OCI-M2 (cell line): ENCODE measurements around the gene FTL.
A peak's percentile ranks its signal among the peaks of the same experiment; 100 is the strongest.

Experiments used
- DNase-seq: peaks from one replicate; lab custom pipeline; 2025; ENCODE audit not compliant: unreplicated experiment; lab: John Stamatoyannopoulos, UW

Gene FTL

DNA sequence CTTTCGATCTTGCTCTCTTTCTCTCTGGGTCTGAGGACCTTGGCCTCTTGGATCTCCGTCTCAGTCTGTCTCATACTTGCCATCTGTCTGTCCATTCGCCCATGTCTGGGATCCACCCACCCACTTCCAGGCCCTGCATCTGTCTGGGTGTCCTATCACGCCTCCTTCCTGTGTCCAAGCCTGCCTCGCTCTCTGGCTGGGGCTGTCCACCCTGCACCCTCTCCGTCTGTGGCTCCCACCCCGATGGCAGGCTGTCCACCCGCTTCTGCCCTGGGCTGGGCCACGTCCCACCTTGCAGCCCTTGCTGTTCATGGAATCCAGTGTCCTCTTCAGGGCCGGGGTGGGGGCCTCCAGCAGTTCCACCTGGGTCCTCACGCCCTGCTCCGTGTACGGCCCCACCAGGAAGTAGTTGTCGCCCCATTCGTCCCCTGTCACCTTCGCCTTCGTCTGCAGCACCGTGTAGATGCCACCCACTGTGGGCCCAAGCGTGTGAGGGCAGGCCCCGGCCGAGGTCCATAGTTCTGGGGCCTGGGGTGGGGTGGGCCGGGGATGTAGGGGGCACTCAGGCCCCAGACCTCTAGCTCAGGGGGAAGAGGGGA lies 26.0 kb downstream of the FTL start:
- DNase-seq = no peak

DNA sequence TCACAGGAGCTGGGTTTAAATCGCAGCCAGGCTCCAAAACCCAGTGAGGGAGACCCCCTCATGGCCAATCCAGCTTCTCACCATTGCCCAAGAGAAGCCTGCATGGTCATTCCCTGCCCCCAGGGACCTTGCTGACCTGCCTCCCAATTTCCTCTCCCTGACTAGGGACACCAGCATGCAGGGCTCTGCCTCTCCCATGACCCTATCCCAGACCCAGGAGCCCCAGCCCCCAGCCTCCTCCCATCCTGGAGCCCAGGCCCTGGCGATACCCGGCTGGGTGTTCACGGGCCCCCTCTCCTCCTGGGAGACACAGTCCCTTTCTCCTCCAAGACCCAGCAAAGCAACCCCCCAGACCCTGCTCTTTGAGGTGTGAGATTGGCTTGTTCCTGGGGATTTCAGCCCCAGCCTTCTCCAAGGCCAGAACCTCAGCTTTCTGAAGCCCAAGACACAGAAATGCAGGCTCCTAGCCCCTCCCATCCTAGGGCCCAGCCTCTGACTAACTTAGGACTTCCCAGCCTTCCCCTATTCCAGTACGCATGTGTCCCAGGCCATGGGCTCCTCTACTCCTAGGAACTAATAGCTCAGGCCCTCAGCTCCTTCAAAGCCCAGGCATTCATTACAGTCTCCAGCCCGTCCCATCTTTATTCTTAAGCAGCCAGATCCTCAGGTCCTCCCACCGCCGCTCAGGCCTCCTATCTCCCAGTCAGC lies 26.9 kb downstream of the FTL start:
- no peak for DNase-seq

DNA sequence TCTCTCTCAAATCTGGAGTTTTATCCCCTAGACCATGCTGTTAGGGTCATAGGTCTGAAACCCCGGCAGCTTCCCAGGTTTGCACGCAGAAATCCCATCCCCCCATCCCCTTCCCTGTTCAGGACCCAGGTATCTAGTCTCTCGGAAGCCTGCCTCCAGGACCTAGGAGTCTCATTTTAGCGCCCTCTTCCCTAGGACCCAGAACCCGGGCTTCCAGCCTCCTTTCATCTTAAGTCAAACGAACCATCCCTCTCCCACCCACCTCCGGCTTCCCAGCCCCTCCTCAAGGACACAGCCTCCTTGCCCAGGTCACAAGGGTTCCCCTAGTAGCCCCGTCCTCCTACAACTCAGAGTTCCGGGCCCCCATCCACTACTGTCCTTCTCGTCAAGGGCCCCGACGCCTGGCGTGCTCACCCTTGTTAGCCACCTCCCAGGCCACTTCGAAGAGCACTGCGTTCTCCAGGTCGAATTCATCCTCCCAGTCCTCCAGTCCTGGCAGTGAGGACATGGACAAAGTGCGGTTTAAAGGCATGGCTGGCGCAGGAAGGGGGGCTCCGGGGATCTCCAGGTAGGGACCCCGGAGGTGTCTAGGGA lies 27.6 kb downstream of the FTL start:
- no peak for DNase-seq

DNA sequence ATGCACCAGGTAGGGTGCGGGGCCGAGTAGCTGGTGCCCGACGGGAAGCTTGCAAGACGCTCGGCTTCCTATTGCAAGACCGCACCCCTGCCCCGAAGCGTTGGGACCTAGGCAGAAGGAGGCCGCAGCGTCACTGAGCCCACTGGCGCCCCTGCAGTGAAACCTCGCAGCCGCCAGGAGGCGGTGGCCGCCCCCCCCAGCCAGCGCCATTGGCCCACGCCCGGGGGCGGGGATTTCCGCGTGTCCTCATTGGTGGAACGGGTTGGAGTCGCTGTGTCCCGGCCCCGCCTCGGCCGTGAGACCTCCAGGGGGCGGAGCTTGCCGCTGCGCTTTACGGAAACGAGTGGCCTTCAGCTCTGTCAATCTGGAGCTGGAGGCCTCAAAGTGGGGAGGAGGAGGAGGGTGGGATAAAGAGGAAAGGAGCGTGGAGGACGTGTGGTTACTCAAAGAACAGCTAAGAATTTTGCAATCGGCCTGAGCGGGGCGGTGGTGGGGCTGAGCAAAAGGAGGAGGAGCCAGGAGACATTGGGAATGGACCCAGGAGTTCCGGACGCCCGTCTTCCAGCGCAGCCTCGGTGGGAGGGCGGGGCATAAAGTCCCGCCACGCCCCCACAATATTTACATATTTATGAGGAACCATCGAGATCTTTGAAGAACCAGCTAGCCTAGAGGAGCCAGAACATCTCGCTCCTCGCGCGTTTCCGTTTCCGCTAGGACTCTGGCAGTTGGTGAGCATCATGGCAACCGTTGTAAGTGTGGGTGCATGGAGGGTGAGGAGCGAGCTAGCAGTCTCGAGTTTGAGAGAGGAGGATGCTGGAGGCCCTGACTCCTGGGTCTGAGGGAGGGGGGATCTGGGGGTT lies 28.3 kb downstream of the FTL start, which contains the start of the genes GYS1 and RUVBL2:
Gene GYS1, minus strand, starts transcription at position 135 of the 860 bp plus-strand sequence. CDS start 197 bp downstream, outside the sequence.
Gene RUVBL2, plus strand, starts transcription at position 713 of the 860 bp plus-strand sequence. Its CDS starts 25 bp downstream, at position 738.
- DNase-seq = peak; percentile 99

DNA sequence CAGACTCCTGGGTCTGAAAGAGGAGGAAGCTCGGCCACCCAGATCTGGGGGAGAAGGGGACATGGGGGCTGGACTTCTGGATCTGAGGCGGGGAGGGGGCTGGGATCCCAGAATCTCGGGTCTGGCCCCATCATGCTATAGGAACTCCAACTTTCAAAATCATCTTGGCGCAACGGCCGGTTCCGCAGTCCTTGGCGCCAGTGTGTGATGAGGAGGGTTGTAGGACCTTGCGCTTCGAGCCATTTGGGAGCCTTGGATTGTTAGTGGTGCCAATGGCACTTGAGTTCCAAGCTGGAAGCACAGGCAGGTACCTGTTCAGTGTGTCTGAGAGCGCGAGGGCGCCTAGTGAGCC lies 28.9 kb downstream of the FTL start:
- no peak for DNase-seq

DNA sequence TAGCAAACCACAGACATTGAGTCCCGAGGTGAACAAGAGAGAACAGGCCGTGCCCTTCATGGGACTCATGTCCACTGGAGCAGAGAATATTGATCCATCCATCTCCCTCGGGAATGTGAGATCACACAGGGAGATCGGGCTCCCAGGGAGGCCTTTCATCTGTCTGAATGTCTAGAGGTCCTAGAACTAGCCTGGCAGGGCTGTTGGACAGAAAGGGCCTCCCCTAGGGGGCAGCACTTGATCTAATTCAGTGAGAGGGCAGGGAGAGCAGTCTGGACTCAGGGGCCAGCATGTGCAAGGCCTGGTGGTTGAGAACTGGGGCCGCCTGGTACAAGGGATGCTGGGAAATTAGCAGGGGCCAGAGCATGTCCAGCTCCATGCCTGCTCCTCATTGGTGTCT lies 32.9 kb downstream of the FTL start:
- DNase-seq = no peak

DNA sequence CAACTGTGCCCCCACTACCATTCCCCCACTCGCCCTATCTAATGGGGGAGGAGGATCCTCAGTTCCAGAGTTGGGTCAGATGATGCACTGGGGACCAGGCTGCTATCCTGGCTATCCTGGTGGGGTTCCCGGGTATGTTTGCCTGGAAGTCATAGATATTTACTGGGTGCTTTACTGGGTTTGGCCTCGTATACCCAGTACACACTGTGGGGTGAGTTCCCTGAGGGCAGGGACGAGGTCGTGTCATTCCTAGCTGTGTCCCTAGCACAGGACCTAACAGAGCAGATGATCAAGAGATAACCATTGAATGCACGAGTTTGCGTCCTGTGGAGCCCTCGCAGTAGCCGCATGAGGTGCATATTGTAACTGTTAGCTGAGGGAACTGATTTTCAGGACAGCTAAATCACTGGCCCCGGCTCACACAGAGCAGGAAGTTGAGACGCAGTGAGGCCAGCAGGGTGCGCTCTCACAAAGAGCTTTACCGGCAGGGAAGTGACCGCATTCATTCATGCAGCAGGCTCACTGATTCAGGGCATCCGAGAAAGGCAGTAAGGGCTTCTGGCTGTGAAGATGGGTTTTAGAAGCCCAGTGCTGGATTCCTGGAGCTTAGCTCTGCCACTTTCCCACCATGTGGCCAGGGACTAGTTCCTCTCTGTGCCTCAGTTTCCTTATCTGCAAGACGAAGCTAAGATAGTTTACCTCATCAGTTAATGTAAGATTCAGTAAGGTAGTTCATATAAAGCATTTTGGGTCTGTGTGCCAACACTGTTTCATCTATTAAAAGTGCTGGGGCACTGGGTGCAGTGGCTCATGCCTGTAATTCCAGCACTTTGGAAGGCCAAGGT lies 34.6 kb downstream of the FTL start:
- no peak for DNase-seq

DNA sequence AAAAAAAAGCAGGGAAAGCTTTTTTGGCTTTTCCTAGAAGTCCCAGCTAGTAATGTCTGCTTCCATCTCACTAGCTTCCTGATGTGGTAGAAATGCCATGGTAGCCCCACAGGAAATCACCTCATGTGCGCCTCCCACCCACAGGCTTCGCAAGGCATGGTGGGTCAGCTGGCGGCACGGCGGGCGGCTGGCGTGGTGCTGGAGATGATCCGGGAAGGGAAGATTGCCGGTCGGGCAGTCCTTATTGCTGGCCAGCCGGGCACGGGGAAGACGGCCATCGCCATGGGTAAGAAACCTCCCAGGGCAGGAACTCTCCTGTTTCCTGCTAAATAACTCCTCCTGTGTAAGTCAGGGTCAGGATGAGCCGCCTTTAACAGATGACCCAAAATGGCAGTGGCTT lies 39.0 kb downstream of the FTL start:
- DNase-seq = no peak

DNA sequence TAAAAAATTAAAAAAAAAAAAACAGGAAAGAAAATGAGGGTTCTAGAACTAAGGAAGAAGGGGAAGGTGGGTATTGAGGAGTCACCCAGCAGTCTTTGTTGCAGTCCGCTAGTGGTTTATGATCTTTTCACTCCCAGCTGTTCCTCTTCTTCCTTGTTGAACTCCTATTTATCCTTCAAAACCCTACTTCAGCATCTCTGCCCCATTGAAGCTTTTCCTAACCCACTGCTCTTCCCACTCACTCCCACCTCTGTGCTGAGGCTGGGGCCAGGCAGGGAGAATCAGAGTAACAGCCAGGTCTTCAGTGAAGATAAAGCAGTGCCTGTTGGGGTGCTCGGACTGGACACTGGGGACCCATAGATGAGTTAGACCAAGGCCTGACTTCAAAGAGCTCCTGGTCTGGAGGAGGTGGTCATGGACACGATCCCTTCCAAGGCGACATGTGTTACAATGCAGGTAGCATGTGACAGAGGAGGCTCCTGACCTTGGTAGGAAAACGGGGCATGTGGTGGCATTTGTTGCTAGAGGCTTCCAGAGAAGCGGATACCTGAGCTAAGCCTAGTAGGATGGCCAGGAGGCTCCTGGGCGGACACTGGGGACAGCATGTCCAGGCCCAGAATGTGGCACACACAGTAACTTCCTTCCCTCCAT lies 40.0 kb downstream of the FTL start:
- DNase-seq = no peak

DNA sequence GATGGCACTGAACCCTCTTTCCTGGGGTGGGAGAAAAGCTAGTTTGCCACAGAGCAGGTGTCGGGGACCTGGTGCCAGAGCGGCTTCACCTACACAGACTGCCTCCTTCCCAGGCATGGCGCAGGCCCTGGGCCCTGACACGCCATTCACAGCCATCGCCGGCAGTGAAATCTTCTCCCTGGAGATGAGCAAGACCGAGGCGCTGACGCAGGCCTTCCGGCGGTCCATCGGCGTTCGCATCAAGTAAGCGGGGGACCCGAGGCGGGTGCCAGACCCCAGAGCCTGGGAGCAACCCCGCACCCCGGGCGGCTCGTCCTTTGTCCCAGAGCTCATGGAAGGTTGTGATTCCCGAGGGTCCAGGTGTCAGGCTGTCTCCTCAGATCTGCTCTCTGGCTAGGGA lies 41.8 kb downstream of the FTL start:
- no peak for DNase-seq

DNA sequence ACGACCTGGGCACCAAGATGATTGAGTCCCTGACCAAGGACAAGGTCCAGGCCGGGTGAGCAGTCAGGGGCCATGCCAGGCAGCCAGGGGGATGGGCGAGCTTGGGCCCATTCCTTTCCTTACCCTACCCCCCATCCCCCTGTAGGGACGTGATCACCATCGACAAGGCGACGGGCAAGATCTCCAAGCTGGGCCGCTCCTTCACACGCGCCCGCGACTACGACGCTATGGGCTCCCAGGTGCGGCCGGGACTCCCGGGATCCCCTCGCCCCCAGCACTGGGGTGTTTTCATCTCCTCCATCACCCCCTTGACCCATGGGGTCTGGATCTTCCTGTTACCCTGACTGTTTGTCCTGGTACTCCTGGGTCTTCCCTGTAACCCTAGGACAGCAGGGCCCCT lies 44.7 kb downstream of the FTL start:
- no peak for DNase-seq

DNA sequence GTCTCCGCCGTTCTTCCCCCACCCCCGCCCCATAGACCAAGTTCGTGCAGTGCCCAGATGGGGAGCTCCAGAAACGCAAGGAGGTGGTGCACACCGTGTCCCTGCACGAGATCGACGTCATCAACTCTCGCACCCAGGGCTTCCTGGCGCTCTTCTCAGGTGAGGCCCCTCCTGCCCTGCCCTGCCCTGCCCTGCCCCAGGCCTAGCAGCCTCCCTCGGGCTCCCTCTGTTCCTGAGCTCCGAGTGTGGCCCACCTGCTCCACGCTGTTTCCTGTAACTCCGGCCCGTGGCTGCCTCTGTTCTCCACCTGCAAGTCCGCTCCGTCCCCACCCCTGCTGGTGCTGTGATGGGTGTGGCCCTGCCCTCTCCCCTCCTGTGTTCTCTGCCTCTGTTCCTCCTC lies 45.3 kb downstream of the FTL start:
- no peak for DNase-seq

DNA sequence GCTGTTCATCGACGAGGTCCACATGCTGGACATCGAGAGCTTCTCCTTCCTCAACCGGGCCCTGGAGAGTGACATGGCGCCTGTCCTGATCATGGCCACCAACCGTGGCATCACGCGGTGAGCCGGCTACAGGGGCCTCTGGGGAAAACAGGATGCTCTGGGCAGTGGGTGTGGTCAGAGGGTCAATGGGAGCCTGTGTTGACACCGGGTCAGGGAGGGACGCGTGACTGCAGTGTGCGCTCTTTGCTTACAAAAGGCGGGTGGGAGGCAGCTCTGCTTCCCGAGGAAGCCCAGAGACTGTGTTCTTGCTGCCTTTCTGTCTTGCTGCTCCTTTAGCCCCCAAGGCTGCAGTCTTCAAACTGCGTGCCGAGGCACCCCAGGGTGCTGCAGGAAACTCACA lies 46.1 kb downstream of the FTL start:
- DNase-seq = no peak

DNA sequence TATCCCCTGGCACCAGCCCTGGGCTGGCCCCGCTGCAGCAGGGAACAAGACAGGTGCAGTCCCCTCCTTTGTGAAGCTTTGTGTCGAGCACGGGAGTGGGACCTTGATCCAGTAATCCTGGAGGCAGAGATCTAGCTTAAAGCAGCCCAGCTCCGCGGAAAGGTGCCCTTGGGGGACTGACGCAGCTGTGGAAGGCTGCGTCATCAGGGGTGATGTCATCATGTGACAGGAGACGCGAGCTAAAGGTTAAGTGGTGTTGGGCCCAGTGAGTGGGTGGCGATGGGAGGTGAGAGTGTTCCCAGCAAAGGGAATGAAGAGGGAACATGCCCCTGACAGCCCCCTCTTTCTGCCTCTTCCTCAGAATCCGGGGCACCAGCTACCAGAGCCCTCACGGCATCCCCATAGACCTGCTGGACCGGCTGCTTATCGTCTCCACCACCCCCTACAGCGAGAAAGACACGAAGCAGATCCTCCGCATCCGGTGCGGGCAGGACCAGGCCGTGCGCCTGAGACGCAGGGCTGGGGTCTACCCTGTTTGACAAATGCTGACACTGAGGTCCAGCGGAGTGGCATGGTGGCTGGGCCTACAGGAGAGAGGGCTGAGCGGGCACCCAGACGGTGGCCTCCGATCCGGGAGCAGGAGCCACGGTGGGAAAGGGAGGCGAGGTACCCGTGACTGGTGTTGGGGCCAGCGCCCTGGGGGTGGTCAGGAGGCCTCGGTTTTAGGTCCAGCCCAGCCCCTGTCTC lies 49.2 kb downstream of the FTL start:
- DNase-seq = no peak

DNA sequence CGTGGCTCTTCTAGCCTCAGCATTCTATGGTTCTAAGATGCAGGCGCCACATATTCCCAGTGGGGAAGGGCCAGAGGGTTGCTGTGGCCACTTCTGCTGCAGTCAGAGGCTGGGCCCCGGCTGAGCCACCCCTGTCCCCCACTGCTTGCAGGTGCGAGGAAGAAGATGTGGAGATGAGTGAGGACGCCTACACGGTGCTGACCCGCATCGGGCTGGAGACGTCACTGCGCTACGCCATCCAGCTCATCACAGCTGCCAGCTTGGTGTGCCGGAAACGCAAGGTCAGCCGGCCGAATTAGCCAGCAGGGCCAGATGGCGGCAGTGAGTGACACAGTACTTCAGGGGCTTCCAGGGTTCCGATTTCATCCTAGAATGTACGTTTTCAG lies 49.8 kb downstream of the FTL start:
- no peak for DNase-seq

DNA sequence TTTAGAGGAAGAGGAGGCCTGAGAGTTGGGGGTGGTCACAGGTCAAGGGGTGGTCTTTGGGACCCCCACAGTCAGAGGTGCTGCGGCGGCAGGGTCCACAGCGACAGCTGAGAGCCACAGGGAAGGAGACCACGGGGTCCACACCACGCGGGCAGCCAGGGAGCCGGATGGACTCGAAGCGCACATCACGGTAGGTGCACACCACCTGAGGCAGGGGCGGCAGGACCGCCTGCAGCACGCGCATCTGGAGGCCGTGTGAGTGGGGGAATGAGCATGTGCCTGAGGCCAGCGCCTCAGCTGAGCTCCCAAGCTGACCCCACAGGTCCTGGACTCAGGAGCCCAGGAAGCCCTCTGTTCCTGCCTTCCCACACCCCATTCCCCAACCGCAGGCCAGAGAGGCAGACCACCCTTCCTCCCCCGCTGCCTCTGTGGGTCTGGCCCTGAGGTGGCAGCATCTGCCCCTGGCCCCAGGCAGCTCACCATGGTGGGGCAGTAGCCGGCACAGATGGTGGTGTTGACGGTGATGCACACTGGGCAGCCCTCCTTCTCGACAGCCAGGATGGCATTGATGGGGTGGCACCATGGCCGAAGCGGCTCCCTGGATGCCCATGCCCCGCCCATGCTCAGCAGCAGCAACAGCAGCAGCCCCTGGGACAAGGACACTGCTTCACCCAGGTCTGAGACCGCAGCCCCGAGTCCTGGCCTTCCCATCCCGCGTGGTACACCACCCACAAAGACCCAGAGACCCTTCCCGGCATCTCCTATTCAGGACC lies 51.1 kb downstream of the FTL start:
- no peak for DNase-seq
